Measurements from ENCODE around the gene ACTN2.

DNA sequence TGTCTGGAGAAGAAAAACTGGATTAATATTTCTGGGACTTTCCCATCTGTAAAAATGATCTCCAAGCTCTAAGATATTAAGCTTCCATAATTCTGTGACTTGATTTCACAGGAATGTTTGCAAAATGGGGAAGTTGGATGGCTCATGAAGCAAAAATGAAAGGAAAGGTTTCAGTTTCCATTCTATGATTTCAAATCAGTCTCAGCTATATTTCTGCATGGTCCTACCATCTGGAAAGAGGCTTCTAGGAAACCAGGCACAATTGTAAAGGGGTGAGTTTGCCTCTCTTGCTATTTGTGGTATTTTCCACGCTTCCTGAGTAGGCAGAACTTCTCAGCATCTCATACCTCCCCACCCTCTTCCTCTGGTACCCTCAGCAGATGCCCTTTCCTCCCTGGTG, 22.4 kb upstream of the ACTN2 start:
- TF ChIP-seq, protein P1, sequence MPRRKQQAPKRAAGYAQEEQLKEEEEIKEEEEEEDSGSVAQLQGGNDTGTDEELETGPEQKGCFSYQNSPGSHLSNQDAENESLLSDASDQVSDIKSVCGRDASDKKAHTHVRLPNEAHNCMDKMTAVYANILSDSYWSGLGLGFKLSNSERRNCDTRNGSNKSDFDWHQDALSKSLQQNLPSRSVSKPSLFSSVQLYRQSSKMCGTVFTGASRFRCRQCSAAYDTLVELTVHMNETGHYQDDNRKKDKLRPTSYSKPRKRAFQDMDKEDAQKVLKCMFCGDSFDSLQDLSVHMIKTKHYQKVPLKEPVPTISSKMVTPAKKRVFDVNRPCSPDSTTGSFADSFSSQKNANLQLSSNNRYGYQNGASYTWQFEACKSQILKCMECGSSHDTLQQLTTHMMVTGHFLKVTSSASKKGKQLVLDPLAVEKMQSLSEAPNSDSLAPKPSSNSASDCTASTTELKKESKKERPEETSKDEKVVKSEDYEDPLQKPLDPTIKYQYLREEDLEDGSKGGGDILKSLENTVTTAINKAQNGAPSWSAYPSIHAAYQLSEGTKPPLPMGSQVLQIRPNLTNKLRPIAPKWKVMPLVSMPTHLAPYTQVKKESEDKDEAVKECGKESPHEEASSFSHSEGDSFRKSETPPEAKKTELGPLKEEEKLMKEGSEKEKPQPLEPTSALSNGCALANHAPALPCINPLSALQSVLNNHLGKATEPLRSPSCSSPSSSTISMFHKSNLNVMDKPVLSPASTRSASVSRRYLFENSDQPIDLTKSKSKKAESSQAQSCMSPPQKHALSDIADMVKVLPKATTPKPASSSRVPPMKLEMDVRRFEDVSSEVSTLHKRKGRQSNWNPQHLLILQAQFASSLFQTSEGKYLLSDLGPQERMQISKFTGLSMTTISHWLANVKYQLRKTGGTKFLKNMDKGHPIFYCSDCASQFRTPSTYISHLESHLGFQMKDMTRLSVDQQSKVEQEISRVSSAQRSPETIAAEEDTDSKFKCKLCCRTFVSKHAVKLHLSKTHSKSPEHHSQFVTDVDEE (CRISPR knock-in tag; IDR thresholded peaks at IDR 0.05) = no peak
- TF ChIP-seq ZC3H10 (CRISPR knock-in tag; IDR thresholded peaks at IDR 0.05) (no peak), ARNTL (CRISPR knock-in tag; IDR thresholded peaks at IDR 0.05; ENCODE audit: borderline replicate concordance, low read depth) (no peak), BACH2 (CRISPR knock-in tag; IDR thresholded peaks at IDR 0.05; ENCODE audit: borderline replicate concordance) (no peak), ZFP30 (CRISPR knock-in tag; IDR thresholded peaks at IDR 0.05) (no peak), ZNF8 (CRISPR knock-in tag; IDR thresholded peaks at IDR 0.05) (no peak)
- TF ChIP-seq, protein P2, sequence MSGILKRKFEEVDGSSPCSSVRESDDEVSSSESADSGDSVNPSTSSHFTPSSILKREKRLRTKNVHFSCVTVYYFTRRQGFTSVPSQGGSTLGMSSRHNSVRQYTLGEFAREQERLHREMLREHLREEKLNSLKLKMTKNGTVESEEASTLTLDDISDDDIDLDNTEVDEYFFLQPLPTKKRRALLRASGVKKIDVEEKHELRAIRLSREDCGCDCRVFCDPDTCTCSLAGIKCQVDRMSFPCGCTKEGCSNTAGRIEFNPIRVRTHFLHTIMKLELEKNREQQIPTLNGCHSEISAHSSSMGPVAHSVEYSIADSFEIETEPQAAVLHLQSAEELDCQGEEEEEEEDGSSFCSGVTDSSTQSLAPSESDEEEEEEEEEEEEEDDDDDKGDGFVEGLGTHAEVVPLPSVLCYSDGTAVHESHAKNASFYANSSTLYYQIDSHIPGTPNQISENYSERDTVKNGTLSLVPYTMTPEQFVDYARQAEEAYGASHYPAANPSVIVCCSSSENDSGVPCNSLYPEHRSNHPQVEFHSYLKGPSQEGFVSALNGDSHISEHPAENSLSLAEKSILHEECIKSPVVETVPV (CRISPR knock-in tag; IDR thresholded peaks at IDR 0.05) = no peak
- TF ChIP-seq, protein P3, sequence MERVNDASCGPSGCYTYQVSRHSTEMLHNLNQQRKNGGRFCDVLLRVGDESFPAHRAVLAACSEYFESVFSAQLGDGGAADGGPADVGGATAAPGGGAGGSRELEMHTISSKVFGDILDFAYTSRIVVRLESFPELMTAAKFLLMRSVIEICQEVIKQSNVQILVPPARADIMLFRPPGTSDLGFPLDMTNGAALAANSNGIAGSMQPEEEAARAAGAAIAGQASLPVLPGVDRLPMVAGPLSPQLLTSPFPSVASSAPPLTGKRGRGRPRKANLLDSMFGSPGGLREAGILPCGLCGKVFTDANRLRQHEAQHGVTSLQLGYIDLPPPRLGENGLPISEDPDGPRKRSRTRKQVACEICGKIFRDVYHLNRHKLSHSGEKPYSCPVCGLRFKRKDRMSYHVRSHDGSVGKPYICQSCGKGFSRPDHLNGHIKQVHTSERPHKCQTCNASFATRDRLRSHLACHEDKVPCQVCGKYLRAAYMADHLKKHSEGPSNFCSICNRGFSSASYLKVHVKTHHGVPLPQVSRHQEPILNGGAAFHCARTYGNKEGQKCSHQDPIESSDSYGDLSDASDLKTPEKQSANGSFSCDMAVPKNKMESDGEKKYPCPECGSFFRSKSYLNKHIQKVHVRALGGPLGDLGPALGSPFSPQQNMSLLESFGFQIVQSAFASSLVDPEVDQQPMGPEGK (CRISPR knock-in tag; IDR thresholded peaks at IDR 0.05; ENCODE audit: borderline replicate concordance) = no peak
- TF ChIP-seq, protein P4, sequence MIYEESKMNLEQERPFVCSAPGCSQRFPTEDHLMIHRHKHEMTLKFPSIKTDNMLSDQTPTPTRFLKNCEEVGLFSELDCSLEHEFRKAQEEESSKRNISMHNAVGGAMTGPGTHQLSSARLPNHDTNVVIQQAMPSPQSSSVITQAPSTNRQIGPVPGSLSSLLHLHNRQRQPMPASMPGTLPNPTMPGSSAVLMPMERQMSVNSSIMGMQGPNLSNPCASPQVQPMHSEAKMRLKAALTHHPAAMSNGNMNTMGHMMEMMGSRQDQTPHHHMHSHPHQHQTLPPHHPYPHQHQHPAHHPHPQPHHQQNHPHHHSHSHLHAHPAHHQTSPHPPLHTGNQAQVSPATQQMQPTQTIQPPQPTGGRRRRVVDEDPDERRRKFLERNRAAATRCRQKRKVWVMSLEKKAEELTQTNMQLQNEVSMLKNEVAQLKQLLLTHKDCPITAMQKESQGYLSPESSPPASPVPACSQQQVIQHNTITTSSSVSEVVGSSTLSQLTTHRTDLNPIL (CRISPR knock-in tag; IDR thresholded peaks at IDR 0.05; ENCODE audit: low read depth) = no peak
